ENCODE results near the gene CPA5.

The CPA5 gene

DNA sequence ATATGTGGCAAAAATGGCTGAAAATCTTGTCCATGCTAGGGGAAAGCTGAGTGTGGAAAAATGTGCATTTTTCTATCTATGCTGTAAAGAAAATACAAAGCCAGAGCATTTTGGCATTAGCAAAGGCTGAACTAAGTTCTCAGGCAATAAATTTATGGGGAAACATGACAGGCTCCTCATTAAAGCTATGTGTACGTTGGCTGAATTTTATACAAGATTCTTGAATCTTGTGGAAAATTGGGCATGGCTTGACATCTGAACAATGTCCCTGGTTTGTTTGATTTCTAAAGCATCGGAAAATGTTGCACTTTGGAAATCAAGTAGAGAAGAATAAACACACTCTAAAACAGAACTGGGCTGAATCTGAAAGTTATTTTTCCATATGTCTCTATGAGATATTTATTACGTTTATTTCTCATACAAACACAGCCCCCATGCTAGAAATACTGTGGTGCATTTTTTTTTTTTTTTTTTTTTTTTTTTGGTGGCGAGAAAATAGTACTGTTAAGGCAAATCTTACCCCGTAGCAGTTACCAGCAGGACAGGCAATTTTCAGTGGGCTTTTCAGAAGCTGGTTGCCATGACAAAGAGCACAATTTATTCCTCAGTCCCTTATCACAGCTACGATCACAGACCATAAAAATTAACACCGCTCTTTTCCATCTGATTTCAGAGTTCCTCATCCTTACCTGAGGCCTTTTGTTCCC, 52.6 kb downstream of the CPA5 start:
- no peak overlapping the region for H3K4me3 ChIP-seq (ENCODE audit: low read depth, low read length)
- TF ChIP-seq, protein P1, sequence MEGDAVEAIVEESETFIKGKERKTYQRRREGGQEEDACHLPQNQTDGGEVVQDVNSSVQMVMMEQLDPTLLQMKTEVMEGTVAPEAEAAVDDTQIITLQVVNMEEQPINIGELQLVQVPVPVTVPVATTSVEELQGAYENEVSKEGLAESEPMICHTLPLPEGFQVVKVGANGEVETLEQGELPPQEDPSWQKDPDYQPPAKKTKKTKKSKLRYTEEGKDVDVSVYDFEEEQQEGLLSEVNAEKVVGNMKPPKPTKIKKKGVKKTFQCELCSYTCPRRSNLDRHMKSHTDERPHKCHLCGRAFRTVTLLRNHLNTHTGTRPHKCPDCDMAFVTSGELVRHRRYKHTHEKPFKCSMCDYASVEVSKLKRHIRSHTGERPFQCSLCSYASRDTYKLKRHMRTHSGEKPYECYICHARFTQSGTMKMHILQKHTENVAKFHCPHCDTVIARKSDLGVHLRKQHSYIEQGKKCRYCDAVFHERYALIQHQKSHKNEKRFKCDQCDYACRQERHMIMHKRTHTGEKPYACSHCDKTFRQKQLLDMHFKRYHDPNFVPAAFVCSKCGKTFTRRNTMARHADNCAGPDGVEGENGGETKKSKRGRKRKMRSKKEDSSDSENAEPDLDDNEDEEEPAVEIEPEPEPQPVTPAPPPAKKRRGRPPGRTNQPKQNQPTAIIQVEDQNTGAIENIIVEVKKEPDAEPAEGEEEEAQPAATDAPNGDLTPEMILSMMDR (IDR thresholded peaks at IDR 0.05; ENCODE audit: low read depth, low read length, missing control alignments): no peak
- DNase-seq (ENCODE audit: low read depth): no peak

DNA sequence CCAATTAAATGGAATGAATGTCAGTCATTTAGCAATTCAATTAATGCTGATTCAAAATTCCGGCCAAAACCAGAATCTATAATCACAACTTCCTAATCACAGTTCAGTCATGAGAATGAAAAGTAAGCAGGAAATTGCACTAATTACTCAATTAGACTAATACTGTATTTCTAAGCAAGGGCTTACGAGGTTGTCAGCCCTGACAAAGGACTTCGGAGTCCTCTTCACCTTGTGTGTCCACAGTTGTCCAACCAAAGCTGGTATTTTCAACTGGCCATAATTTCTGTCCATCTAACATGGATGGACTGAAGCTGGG, 53.1 kb downstream of the CPA5 start:
- H3K4me3 ChIP-seq (ENCODE audit: low read depth, low read length): no peak overlapping the region
- no peak for DNase-seq (ENCODE audit: low read depth)
- TF ChIP-seq, protein P1 (IDR thresholded peaks at IDR 0.05; ENCODE audit: low read depth, low read length, missing control alignments): no peak

DNA sequence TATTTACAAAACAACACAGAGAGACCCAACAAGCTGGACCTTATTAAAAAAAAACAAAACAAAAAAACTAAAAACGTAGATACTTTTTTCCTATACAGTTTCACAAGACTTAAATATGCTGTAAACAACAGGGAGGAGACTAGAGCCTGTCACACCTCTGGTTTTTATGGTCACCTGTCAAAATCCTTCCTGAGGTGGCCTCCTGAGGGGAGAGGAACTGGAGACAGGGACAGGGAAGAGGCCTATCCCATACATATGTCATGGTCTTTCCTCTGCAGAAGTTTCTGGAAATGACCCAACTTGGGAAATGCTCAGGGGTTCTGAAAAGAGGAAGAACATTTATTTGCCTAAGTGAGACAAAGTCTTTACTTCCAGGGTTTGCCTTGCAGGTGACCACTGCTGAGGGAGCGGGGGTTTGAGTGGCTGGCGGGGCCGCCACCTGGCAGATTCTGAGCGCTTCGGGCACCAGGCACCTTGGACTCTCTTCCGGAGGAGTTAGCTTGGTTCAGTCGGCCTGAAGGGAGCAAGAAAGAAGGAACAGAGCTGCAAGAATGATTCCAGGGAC, 54.0 kb downstream of the CPA5 start:
- TF ChIP-seq, protein P1 (IDR thresholded peaks at IDR 0.05; ENCODE audit: low read depth, low read length, missing control alignments): no peak
- DNase-seq (ENCODE audit: low read depth): no peak
- H3K4me3 ChIP-seq (ENCODE audit: low read depth, low read length): no peak overlapping the region

DNA sequence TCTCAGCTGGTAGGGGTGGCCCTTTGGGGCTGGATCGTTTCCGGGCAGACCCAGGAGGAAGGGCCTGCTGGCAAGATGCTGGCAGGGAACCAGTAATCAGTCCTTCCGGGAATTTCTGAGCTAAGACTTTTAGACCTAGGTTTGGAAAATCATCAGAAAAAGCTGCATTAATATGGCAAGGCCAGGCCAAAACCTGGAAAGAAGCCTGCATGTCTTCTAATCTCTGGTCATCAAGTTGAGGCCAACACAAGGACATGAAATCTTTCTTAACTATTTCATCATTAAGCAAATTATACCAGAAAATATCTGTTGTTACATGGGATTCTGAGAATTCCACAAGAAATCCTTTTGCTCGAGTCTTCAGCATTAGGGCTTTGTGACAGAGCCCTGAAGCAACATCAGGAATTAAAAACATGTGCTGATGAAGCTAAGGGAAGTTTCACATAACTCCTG, 55.5 kb downstream of the CPA5 start:
- no peak overlapping the region for H3K4me3 ChIP-seq (ENCODE audit: low read depth, low read length)
- DNase-seq (ENCODE audit: low read depth): no peak
- TF ChIP-seq, protein P1 (IDR thresholded peaks at IDR 0.05; ENCODE audit: low read depth, low read length, missing control alignments): no peak

DNA sequence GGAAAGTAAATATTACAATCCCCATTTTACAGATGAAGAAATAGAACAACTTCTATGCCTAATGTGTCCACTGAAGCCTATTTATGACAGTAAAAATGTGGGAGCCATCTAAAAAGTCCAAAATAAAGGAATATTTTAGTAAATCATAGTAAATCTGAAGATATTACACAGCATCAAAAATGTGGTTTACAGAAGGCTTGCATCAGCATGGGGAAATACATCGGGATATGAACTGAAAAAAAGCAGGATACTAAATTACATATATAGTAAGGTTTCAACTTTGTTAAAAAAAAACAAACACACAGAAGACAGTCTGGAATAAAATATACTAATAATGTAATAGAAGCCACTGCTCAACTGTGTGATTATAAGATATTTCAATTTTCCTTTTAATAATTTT, 56.5 kb downstream of the CPA5 start:
- TF ChIP-seq, protein P1 (IDR thresholded peaks at IDR 0.05; ENCODE audit: low read depth, low read length, missing control alignments): no peak
- DNase-seq (ENCODE audit: low read depth): no peak
- H3K4me3 ChIP-seq (ENCODE audit: low read depth, low read length): no peak overlapping the region

DNA sequence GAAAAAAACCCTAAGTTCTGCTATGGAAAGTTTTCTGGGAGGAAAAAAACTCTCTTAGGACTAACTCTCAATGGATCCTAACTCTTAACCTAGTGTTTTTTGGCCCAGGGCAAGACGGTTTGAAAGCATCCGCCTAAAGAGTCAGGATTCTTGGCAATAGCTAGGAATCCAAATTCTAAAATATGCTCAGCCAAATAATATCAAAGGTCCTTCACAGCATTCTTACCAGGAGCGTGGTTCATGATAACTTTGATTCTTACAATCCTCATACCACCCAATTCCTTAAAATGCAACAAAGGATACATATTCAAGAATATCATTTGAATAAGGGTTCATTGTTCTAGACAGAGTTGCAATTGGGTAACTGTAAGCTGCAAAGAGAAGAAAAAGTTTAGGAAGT, 57.0 kb downstream of the CPA5 start:
- H3K4me3 ChIP-seq (ENCODE audit: low read depth, low read length): no peak overlapping the region
- DNase-seq (ENCODE audit: low read depth): no peak
- TF ChIP-seq, protein P1 (IDR thresholded peaks at IDR 0.05; ENCODE audit: low read depth, low read length, missing control alignments): no peak

DNA sequence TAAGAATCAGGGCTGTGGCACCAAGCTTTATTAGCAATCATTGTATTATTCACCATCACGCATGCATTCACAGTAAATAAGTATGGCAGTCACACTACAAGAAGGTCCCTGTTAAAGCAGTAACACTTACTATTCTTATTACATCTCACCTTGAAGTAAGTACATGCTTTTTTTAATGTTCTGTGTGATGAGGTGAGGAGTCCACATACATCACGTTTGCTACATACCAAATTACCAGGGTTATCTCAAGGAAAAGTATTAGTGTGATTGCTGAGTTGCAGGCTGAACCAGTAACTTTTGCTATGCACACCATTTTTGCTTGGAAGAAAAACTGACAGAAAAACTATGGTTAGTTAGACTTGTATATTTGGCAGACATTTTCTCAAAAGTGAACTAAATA, 60.4 kb downstream of the CPA5 start:
- TF ChIP-seq, protein P1 (IDR thresholded peaks at IDR 0.05; ENCODE audit: low read depth, low read length, missing control alignments): no peak
- H3K4me3 ChIP-seq (ENCODE audit: low read depth, low read length): no peak overlapping the region
- DNase-seq (ENCODE audit: low read depth): no peak

Measured in GM12864 (cell line).